Measurements from ENCODE around the gene LAMA4.

The LAMA4 gene

DNA sequence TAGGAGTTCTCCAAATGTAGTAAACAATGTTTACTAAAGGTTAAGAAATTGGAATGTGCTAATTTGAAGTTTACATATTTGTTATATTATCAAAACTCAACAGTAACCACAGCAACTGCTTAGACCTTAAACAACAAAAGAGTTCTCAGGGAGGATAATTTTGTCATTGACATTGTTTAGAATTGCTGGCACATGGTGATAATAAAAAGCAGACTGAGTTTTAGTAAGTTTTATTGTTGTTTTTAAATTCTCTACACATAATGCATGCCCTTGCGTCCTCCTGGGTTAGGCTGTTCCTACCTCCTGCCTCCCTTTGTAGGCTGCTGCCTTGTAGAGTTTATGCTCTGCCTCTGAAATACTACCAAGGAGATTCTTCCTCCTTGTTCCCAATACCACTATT lies 28.7 kb downstream of the LAMA4 start:
- intact Hi-C loops (cut with DNase I; ENCODE audit: low total_unique reads): no loop called here
- Histone ChIP-seq H3K4me3 (no peak overlapping the region), H3K27ac (peak overlapping the region; percentile 75 to 81), H3K9me3 (no peaks in the 10 kb centered on the region), H3K36me3 (no peaks in the 10 kb centered on the region), H3K4me1 (peaks cover 0 to 67% (median 30%) of the 10 kb centered on the region in 4 donors), H3K27me3 (no peaks in the 10 kb centered on the region)
- no peak for DNase-seq
- TF ChIP-seq, protein P1, sequence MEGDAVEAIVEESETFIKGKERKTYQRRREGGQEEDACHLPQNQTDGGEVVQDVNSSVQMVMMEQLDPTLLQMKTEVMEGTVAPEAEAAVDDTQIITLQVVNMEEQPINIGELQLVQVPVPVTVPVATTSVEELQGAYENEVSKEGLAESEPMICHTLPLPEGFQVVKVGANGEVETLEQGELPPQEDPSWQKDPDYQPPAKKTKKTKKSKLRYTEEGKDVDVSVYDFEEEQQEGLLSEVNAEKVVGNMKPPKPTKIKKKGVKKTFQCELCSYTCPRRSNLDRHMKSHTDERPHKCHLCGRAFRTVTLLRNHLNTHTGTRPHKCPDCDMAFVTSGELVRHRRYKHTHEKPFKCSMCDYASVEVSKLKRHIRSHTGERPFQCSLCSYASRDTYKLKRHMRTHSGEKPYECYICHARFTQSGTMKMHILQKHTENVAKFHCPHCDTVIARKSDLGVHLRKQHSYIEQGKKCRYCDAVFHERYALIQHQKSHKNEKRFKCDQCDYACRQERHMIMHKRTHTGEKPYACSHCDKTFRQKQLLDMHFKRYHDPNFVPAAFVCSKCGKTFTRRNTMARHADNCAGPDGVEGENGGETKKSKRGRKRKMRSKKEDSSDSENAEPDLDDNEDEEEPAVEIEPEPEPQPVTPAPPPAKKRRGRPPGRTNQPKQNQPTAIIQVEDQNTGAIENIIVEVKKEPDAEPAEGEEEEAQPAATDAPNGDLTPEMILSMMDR (IDR thresholded peaks at IDR 0.05): no peak

DNA sequence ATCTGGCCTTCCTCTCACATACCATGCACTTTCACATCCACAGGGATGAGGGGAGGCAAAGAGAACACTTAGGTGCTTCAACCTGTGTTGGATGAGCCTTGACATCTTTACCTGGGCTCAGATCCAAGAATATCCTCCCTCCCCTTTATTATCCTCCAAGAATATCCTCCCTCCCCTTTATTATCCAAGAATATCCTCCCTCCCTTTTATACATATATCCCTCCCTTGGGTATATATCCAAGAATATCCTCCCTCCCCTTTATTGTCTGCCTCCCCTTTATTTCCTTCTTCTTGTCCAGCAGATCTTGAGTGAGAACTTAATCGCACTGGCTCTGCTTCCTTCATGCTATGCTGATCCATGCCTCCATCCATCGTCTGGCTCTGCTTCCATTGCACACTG lies 30.3 kb downstream of the LAMA4 start:
- TF ChIP-seq, protein P1 (IDR thresholded peaks at IDR 0.05): no peak
- no peaks in the 10 kb centered on the region for H3K36me3 ChIP-seq
- H3K27me3 ChIP-seq: no peaks in the 10 kb centered on the region
- H3K4me1 ChIP-seq: peaks cover 0 to 67% (median 30%) of the 10 kb centered on the region in 4 donors
- peak overlapping the region; percentile 75 to 81 for H3K27ac ChIP-seq
- intact Hi-C loops (cut with DNase I; ENCODE audit: low total_unique reads): no loop called here
- H3K9me3 ChIP-seq: no peaks in the 10 kb centered on the region
- H3K4me3 ChIP-seq: no peak overlapping the region
- DNase-seq: no peak

DNA sequence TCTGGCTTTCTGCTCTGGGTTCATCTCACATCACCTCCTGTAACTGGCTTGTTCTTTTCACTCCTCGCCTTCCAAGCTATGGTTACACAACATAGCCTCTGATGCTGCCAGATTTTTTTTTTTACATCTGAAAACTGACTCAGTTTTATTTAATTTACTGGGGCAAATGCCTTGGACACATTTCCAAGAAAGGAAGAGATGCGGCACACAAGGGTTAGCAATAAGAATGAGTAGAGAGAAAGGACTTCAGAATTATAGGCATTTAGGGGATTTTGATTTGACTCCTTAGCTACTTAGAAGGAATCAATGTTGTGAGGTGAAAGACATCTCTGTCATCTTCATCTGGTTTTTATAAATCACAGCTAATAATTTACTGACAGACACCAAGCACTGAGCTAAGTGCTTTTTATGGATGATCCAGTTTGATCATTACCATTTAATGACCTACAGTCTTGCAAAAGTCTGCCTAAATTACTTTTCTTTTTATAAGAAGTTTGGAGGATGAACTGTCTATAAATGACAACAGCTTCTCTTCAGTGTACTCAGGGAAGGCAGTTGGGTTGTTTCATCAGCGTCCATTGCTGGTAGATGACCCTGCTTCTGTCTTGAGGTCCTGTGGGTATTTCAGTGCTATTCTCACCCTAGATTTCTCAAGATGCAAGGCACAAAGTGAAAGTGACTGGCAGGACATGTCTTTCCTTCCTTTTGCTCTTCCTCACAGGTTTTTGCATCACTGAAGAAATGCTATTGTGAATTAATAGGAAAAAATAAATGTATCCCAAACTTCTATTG lies 31.1 kb downstream of the LAMA4 start:
- TF ChIP-seq, protein P1 (IDR thresholded peaks at IDR 0.05): no peak
- Histone ChIP-seq H3K27ac (peak overlapping the region; percentile 75 to 81), H3K4me3 (no peak overlapping the region), H3K4me1 (peaks cover 0 to 70% (median 32%) of the 10 kb centered on the region in 4 donors), H3K9me3 (no peaks in the 10 kb centered on the region), H3K36me3 (no peaks in the 10 kb centered on the region), H3K27me3 (no peaks in the 10 kb centered on the region)
- intact Hi-C loops (cut with DNase I; ENCODE audit: low total_unique reads): no loop called here
- no peak for DNase-seq

DNA sequence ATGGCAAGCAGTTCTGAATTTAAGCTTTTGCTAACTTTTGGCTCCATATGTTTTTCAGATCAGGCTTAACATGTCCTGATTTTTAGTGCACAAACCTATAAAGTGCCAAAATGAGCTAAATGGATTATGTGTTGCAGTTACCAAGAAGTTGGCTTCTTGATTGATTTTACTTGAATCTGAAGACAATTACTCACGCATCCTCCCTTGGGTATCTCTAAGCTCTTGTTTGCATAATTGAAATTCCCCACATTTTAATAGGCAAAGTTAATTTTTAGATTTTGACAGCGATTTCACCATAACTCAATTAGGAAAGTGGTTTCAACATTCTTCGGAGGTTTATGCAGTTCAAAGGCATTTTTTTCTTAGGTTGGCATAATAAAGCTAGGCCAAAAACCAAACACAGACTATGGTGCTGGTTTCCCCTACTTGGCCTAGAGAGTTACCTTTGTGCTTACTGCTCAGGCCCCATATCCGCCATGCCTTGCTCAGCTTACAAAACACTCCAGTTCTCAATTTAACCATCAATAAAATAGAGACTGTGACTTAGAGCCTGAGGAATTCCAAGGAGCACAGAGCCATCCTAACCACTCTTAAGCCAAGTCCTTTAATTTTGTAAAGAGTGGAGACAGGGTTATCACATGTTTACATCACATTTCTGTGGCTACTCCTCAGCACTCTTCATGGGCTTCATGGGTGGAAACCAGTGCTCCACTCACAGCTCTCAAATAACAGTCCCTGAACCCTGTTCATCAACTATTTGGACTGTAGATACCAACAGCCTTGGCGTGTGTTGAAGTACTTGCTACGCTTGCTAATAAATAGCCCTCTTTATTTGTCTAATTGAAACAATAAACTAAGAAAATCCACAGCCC lies 32.1 kb downstream of the LAMA4 start:
- no peak for DNase-seq
- TF ChIP-seq, protein P1 (IDR thresholded peaks at IDR 0.05): no peak
- no peak overlapping the region for H3K4me3 ChIP-seq
- H3K4me1 ChIP-seq: peaks cover 0 to 69% (median 30%) of the 10 kb centered on the region in 4 donors
- no peaks in the 10 kb centered on the region for H3K27me3 ChIP-seq
- H3K27ac ChIP-seq: peak overlapping the region; percentile 75 to 81
- intact Hi-C loops (cut with DNase I; ENCODE audit: low total_unique reads): no loop called here
- H3K9me3 ChIP-seq: no peaks in the 10 kb centered on the region
- H3K36me3 ChIP-seq: no peaks in the 10 kb centered on the region

DNA sequence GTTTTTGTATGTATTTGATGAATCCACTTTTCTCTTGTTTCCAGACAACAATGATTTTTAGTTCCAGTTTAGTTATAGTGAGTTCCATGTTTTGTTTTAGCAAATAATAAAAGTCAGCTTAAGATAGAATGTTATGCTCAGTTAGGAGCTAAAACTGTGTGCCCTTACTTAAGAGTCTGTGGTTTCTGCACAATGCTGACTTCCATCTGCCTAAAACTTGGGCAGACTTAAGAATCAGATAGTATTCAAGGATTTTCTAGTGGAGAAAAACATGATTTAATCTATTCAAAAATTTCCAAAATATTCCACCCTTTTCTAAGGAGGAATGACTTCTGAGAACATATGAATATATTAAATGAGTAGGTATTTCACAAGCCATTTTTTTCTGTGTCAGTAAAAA lies 32.8 kb downstream of the LAMA4 start:
- no peak overlapping the region for H3K4me3 ChIP-seq
- intact Hi-C loops (cut with DNase I; ENCODE audit: low total_unique reads): no loop called here
- no peaks in the 10 kb centered on the region for H3K27me3 ChIP-seq
- H3K4me1 ChIP-seq: peaks cover 0 to 72% (median 33%) of the 10 kb centered on the region in 4 donors
- no peaks in the 10 kb centered on the region for H3K36me3 ChIP-seq
- H3K27ac ChIP-seq: peak overlapping the region; percentile 75 to 81
- TF ChIP-seq, protein P1 (IDR thresholded peaks at IDR 0.05): no peak
- no peak for DNase-seq
- no peaks in the 10 kb centered on the region for H3K9me3 ChIP-seq
